Astrocyte of the spinal cord (primary cell): ENCODE data around the gene CXCL17.

Source experiments
- DNase-seq: peaks from one replicate; pipeline ENCODE4 v3.0.0; 2011; ENCODE audit warnings: low read depth, low spot score
- H3K4me3 ChIP-seq: 2 replicates; pipeline ENCODE4 v1.5.1; 2011; ENCODE audit warnings: low read depth, mild to moderate bottlenecking, low read length, moderate library complexity
- CTCF ChIP-seq: IDR thresholded peaks from 2 replicates; pipeline ENCODE4 v1.5.1; 2012; ENCODE audit warnings: low read depth, mild to moderate bottlenecking, low read length, inconsistent platforms
- in situ Hi-C: cut with HindIII; loops from 2 replicates; pipeline ENCODE4 v1.10.0; 2017; ENCODE audit warnings: low sequenced_read_pairs

Gene CXCL17

GRCh38 chr19:42394751-42395150, 48.0 kb downstream of the CXCL17 start:
- in situ Hi-C loops, result no loop called here
- no peak overlapping the region for H3K4me3 ChIP-seq
- no peak for DNase-seq
- no peak for TF ChIP-seq CTCF

DNA sequence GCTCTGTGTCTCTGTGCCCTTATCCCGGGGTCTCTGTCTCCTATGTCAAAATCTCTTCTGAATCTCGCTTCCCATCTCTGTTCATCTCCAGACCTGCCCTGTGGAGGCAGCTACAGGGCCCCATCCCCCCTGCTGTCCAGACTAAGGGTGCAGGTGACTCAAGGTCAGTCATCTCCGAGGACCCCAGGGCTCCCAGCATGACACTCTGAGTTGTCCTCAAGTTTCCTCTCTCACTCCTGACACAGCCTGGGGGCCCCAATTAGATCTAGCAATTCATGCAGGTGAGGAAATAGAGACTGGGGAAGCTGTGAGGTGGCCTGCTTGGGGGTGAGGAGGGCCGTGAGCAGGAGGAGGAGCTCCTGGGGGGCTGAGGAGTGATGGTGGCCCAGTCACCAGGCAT, 50.6 kb downstream of the CXCL17 start:
- TF ChIP-seq CTCF, result no peak
- in situ Hi-C loops, result no loop called here
- no peak overlapping the region for H3K4me3 ChIP-seq
- DNase-seq, result no peak

- in situ Hi-C loops, result no loop called here
- no peak for DNase-seq
- H3K4me3 ChIP-seq, result no peak within 1 kb of the TSS
- TF ChIP-seq CTCF, result no peak
Observed at GRCh38 chr19:42389899-42390298, 52.8 kb downstream of the CXCL17 start, which contains the start of gene CNFN. Gene CNFN, minus strand, starts transcription at chr19:42390297. Its CDS starts 1,260 bp downstream, at chr19:42389037.

GRCh38 chr19:42388851-42389489, 53.8 kb downstream of the CXCL17 start:
- H3K4me3 ChIP-seq, result no peak overlapping the region
- no peak for TF ChIP-seq CTCF
- DNase-seq, result no peak
- in situ Hi-C loops, result no loop called here

- DNase-seq, result peak; percentile 29
- TF ChIP-seq CTCF, result peak; percentile 56
- H3K4me3 ChIP-seq, result peak overlapping the region; percentile 36
- in situ Hi-C loops, result no loop called here
Observed at GRCh38 chr19:42386974-42387707, 55.6 kb downstream of the CXCL17 start.

GRCh38 chr19:42380155-42380554, 62.6 kb downstream of the CXCL17 start:
- no peak for DNase-seq
- H3K4me3 ChIP-seq, result no peak overlapping the region
- no peak for TF ChIP-seq CTCF
- in situ Hi-C loops, result no loop called here
